COLO668 (cell line): ENCODE measurements around the gene BAZ1A.
"Not testable (repeated sequence)": the region's sequence is repeated elsewhere in the genome, so short reads cannot be mapped to it uniquely, and the experiment has no call there.

Experiments
- DNase-seq: peaks from one replicate; lab custom pipeline; 2025; ENCODE audit not compliant: unreplicated experiment; lab: John Stamatoyannopoulos, UW

The BAZ1A gene

DNA sequence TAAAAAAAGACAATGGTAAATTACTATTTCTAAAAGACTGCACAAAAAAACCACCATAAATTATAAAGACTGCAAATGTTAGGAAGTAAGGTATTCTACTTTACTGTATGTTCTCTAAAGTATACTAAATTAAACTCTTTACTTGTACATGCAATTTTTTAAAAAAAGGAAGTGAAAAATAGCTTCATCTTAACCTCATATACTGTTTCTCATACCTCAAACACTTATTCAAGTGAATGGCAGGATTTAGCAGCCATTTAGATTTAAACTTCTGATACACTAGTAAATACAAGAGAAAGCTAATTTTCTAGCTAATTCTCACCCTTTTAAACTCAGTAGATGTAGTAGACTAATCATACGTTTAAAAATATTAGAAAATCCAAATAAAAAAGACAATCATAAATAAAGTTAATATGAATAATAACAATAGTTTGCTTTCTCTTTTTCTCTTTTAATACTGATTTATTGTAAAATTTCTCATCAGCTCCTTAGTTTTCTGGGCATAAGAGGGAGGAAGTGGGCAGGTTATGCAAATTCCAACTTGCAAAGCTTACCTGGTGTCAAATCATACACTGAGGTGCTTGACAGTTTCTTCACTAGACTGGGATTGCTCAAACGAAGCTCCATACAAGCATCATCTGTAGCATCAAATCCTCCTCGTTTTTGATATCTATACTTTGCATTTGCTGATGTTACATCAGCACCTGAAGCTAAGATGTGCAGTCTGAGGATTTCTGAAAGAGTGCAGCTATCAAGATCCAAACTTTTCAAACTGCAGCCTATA, 89.7 kb downstream of the BAZ1A start:
- no peak for DNase-seq

DNA sequence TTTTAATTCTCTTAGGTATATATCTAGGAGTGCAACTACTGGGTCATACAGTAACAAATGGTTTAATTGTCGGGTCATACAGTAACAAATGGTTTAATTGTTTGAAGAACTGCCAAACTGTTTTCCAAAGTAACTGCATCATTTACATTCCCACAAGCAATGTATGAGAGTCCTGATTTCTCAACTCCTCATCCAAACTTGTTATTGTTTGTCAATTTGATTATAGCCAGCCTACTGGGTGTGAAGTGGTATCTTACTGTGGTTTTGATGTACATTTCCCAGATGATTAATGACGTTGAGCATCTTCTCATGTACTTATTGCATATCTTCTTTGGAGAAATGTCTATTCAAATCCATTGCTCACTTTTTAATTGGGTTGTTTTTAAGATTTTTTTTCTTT, 93.1 kb downstream of the BAZ1A start:
- no peak for DNase-seq

DNA sequence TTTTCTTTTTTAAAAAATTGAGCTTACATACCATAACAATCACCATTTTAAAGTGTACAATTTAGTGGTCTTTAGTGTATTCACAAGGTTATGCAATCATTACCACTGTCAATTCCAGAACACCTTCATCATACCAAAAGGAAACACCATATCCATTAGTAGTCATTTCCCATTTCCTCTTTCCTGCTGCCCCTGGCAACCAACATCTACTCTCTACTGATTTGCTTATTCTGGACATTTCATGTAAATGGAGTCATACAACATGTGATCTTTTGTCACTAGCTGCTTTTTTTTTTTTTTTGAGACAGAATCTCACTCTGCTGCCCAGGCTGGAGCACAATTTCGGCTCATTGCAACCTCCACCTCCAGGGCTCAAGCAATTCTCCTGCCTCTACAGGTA, 93.9 kb downstream of the BAZ1A start:
- DNase-seq: no peak

DNA sequence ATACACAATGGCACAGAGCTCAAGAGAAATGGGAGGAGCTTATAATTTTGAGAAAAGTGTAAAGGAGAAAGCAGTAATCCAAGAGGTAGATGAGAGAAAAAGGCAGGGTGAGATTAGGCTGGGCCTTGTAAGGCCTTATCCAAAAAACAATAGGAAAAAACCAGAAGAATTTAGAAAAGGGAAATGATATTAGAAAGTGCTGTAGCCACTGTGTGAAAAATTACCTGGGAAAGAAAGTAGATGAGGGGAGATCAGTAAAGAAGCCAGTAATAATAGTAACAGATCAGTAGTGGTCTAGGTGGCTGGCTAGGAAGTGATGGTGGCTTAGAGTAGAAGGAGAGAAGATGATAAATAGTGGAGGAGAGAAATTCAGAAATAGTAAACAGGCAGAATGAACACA, 94.5 kb downstream of the BAZ1A start:
- DNase-seq: no peak

DNA sequence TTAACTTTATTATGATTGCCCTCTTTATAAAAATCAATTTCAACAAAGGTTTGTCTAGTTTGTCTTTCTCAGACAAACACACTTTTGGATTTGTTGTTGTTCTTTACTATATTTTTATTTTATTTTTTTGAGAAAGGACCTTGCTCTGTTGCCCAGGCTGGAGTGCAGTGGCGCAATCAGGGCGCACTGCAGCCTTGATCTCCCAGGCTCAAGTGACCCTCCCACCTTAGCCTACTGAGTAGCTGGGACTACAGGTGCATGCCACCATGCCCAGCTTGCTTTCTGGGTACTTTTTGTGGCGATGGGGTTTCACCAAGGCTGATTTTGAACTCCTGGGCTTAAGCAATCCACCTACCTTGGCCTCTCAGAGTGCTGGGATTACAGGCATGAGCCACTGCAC, 96.4 kb downstream of the BAZ1A start:
- no peak for DNase-seq

DNA sequence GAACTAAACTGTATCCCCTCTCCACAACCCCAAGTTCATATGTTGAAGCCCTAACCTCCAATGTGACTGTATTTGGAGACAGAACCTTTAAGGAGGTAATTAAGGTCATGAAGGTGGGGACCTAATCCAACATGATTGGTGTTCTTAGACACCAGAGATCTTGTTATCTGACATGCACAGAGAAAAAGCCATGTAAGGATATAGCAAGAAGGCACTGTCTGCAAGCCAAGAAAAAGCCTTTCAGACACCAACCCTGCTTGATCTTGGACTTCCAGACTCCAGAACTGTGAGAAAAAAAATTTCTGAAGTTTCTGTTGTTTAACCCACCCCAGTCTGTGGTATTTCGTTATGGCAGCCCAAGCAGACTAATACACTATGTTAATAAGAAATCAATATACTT, 98.5 kb downstream of the BAZ1A start:
- no peak for DNase-seq

DNA sequence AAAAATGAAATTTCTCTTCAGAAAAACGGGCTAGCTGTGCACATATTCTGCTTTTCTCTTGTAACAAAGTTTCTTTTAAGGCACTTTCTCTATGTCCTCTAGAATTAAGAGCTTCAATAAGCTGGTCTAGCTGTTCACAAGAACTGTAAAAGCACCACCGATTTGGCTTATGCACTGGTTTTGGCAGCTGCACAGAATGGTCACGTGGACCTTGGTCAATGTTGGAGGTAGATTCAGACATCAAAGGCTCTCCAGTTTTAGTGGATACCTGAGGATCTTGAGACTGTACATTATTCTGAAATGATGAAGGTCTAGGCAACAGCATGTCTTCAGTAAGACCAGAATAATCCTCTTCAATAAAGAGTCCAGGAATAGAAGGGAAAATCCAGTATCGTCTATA, 99.2 kb downstream of the BAZ1A start:
- DNase-seq: no peak

DNA sequence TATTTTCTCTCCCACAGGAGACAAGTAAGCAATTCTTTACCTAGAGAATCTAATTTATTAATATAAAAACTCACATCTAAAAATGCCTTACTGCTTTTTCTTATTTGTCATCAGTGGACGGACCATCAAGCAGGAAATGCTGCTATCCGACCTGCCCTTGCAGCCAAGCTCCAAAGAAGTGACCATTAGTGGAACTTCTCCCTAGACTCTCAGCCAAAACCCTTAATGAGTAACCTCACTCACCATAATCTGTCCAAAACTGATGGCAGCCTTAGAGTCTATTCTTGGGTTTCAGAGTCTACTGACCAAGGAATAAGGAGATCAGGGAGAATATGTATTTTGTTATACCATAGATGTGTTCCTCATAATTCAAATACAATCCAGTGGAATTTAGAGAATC, 99.8 kb downstream of the BAZ1A start:
- DNase-seq: no peak

DNA sequence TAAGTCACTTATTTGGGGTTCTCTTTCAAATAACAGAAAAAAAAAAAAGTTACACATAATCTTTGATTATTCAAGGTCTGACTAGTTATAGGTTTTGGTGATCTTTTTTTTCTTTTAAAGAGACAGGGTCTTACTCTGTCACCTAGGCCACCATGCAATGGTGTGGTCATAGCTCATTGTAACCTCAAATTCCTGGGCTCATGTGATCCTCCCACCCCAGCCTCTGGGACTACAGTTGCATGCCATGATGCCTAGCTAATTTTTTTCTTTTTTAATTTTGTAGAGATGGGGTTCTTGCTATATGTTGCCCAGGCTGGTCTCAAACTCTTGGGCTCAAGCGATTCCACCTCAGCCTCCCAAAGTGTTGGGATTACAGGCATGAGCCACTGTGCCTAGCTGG, 104.3 kb downstream of the BAZ1A start:
- DNase-seq: no peak

DNA sequence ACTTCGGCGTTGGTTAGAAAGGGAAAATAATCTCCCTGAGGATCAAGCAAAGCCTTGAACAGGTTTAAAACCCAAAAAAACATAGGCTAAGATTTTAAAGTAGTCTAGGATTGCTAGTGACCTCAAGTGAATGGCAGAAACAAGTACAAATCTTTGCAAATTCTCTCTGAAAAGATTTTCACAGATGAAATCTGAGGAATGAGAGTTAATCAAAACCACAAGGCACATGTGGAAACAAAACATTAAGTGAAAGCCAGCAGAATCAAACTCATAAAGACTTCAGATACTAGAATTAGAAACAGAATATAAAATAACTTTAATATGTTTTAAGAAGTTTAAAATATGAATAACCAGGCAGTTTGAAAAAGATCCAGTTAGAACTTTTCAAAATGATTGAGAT, 108.6 kb downstream of the BAZ1A start:
- DNase-seq: no peak

DNA sequence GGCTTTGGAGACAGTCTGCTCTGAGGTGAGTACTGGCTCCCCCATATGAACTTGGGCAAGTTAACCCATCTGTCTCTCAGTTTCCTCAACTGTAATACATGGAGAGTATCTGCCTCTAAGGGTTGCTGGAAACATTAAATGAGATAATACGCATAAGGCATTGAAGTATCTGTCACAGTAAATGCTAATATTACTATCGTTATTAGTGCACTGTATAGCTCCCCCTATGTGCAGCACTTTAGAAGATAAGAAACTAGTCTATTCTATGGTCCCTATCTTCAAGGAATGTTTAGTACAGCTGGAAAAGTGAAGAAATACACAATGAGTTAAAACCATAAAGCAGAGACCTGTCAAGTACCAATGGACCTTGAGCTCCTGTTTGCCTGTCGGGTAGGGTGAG, 109.1 kb downstream of the BAZ1A start:
- no peak for DNase-seq

DNA sequence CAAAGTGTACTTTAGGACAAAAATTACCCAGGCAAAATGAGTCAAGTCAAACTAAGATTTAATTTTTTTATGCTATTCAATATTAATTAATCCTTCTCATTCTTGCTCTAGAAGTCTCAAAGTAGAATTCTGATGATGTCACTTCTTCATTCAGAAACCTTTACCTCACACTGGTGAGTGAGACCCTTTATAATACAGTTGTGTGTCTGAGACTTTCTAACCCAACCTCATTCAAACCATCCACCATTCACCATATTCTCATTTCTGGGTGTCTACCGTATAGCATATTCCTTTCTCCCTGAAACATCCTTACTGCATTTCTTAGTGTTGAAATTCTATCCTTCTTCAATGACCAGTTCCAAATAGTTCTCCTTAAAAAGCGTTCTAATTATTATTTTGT, 119.9 kb downstream of the BAZ1A start:
- no peak for DNase-seq

DNA sequence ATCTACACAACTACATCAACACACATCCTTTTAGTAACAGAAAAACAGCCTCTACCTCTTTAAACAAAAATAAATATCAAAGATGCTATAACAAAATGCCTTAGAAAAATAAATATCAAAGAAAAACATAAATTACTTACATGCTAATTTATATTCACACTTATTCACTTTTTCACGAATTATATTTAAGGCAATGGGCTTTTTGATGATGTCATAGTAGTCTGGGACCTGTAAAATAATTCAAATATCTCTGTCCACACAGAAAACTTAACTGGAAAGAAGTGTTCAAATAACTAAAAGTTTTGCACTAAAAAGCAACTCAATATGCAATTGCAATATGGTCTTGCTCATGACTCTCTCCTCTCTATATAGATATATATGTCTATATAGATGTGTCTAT, 120.5 kb downstream of the BAZ1A start:
- no peak for DNase-seq

DNA sequence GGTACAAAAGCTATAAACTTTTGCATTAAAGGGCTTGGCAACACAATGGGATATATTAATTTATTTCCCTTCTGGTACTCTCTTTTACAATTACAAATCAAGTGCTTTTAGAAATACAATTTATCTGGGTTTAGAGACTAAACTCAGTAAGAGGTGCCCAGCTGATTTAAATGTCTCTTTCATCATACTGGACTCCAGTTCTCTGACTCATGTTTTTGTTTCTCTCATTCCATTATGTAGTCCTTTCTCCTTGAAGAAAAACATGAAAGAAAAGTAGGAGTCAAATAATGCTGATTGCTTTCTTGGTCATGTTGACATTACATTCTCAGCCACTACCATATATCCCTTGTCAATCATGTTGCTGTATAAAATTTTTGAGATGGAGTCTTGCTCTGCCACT, 124.5 kb downstream of the BAZ1A start:
- DNase-seq: no peak

DNA sequence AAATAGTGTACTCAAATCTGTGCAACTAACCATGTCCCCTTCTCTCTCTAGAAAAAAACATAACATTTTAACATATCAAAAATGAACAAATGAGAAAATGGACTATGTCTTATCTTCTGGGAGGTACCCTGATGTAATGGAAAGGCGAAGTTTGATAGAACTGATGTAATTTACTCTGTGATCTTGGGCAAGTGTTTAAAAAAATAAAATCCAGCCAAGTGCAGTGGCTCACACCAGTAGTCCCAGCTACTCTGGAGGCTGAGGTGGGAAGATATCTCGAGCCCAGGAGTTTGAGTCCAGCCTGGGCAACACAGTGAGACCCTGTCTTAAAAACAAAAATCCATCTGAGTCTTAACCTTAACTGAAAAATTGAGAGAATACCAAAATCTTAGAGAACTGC, 124.9 kb downstream of the BAZ1A start:
- no peak for DNase-seq

DNA sequence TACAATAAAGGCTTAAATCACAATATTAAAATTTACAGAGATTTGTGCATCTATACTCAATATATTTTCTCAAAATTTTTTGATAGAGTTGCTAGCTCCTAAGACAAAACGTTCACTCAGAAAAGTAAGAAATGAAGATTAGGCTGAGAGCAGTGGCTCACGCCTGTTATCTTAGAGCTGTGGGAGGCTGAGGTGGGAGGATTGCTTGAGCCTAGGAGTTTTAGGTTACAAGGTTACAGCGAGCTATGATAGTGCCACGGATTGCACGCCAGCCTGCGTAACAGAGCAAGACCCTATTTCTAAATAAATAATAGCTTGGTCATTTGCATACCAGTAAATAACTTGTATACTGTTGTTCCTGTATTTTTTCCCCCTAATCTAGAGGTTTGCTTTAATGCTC, 125.8 kb downstream of the BAZ1A start:
- DNase-seq: no peak

DNA sequence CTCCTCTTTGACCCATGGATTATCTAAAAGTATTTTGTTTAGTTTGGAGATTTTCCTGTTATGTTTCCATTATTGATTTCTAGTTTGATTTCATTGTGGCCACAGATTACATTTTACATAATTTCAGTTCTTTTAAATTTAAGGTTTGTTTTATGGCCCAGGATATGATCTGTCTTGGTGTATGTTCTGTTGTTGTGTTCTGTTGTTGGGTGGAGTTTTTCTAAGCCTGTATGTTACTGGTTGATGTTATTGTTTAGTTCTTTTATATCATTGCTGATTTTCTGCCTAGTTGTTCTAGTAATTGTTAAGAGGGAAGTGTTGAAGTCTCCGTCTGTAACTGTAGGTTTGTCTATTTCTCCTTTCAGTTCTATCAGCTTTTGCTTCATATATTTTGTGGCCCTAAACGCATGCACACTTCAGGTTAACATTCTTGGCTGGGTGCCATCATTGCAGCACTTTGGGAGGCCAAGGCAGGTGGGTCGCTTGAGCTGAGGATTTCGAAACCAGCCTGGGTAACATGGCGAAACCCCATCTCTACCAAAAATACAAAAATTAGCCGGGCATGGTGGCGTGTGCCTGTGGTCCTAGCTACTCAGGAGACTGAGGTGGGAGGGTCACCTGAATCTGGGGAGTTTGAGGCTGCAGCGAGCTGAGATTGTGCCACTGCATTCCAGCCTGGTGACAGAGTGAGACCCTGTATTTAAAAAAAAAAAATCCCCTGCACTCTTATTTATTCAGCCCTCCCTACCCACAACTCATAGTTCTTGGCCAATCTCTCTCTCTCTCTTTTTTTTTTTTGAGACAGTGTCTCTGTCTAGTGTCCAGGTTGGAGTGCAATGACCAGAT, 132.7 kb downstream of the BAZ1A start:
- no peak for DNase-seq

DNA sequence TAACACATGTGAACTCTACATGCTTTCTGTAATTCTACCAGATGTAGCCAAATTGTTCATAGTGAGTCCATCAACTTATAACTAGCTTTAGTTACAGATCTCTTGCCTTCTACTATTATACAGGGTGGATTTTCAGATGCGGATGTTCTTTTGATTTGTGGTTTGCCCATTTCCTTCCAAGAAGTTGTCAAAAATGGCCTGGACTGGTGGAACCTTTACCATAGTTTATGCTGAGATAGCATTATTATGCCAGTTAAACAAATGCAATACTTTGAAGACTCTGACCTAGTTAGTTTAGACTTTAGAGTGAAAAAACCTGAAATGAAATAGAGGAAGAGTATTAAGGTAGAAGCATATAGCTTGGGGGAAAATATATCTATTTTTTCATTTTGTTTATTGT, 133.3 kb downstream of the BAZ1A start:
- no peak for DNase-seq

DNA sequence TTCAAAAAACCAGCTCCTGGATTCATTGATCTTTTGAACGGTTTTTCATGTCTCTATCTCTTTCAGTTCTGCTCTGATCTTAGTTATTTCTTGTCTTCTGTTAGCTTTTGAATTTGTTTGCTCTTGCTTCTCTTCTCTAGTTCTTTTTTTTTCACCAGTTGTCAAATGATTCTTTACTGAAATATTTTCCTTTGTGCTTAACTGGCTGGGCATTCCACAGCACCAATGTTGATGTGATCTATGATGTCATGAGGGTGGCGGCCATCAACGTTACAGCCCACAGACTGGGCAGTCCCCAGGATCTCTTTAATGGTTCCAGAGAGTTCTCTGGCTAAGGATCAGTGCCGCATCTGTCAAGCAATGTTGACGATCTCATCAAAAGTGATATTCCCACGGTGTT, 135.0 kb downstream of the BAZ1A start:
- not testable (repeated sequence) for DNase-seq

DNA sequence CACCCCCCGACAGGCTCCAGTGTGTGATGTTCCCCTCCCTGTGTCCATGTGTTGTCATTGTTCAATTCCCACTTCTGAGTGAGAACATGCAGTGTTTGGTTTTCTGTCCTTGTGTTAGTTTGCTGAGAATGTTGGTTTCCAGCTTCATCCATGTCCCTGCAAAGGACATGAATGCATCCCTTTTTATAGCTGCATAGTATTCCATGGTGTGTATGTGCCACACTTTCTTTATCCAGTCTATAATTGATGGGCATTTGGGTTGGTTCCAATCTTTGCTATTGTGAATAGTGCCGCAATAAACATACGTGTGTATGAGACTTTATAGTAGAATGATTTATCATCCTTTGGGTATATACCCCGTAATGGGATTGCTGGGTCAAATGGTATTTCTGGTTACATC, 138.1 kb downstream of the BAZ1A start:
- not testable (repeated sequence) for DNase-seq

DNA sequence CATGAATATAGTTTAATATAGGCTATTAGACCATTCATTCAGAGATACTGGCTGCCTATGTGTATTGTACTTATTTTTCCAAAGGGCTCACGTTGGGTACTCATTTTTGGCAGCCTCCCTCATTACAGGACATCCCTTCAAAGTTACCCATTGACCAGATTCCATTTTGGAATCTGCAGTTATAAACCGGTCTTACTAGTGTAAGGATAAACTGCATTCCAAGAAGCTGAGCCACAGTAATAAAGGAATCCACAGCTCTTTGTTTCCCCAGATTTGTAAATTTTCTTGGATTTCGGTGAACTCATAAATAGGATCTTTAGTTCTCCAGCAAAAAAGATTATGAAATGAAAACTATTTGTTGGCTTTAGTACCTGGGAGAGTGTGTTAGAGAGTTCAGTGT, 141.9 kb downstream of the BAZ1A start:
- no peak for DNase-seq

DNA sequence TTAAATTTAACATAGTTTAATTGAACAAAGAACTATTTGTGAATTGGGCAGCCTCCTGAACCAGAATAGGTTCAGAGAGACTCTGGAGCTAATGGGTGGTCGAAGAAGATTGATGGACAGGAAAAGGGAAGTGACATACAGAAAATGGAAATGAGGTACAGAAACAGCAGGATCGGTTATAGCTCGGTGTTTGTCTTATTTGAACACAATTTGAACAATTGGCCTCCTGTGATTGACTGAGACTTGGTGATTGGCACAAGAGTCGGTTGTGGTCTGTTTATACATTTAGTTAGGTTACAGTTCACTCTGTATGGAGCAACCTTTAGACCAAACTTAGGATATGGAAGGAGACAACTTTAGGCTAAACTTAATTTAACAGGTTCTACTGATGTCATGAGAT, 142.4 kb downstream of the BAZ1A start:
- no peak for DNase-seq

DNA sequence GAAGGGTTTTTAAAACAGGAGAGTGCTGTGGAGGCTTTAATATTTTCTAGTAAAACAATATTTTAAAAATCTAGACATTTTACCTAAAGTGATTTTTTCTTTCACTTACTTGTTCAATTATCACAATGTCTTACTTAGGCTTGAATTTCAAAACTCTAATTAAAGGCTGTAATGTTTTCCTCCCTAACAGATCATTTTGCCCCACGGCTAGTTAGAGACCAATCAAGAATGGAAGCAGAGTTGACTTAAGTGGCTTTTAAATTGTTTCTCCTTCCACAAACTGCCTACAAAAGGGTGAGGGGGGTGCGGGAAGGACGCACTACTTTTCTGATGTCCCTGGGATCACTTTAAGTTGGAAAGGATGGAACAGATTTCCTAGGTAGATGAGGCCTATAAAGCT, 151.3 kb downstream of the BAZ1A start:
- DNase-seq: no peak
